ENCODE results near the gene ITGB3BP. TPM values are rescaled to one million over a fixed set of nuclear protein-coding genes. Genes with fewer than 3 reads are reported as not detected.

The ITGB3BP gene
- total RNA-seq, 1 experiment from 2014 or later, result 55.1 TPM

- no peak for DNase-seq (ENCODE audit: low spot score)
Measured at GRCh38 chr1:63418101-63418500, 104.9 kb downstream of the ITGB3BP start.

GRCh38 chr1:63414691-63415365 is 108.2 kb downstream of the ITGB3BP start:
- no peak for DNase-seq (ENCODE audit: low spot score)

- DNase-seq (ENCODE audit: low spot score), result no peak
Measured at GRCh38 chr1:63413394-63413793, 109.6 kb downstream of the ITGB3BP start.

DNA sequence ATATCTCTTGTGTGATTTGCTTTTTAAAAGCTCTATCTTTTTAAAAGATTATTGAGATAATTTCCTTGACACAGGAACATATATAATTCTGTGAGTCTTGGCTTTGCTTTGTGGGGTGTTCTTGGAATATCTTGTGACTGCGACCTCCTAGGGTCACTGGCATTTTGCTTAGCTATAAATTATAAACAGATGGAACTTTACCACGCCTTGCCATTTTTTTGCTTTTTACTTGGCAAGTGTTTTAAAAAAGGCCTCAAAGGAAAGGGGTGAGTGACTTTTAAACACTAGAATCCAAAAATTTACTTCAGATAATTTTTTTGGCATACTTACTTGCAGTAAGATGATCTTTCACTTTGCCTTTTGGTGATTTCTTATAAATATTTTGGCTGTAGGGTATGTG is 112.0 kb downstream of the ITGB3BP start:
- no peak for DNase-seq (ENCODE audit: low spot score)

DNA sequence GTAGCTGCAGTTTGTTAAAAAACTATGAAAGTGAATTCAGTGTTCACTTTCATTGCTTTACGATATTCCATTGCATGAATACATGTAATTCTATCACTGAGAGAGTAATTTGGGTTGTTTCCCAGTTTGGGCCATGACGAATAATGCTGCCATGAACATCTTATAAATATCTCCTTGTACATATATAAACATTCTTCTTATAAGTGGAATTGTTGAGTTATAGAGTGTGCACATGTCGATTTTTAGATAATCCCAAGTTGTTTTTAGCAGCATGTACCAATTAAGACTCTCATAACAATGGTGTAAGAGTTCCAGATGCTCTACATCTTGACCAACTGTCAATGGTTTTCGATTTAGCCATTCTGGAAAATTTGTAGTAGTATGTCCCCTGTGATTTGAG is 114.7 kb downstream of the ITGB3BP start:
- no peak for DNase-seq (ENCODE audit: low spot score)

- DNase-seq (ENCODE audit: low spot score), result no peak
Measured at GRCh38 chr1:63407002-63407401, 116.0 kb downstream of the ITGB3BP start.

- no peak for DNase-seq (ENCODE audit: low spot score)
Measured at GRCh38 chr1:63405987-63406386, 117.0 kb downstream of the ITGB3BP start.

DNA sequence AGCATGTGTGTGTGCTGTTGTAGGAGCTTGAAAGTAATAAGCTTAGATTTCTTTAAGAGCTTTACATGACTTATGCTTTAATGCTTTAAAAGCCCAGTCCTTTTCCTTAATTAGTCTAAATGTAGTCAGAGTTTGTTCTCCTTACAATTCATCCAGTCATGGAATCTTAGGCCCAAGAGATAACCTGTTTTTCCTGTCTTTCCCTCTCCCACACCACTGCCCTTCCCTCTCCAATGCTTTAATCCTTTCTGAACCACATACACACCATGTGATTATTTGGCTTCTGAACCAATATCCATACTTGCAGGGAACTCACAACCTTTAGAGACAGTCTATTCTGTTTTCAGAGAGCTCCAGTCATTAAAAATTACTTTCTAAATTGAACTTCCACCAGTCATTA is 118.0 kb downstream of the ITGB3BP start:
- DNase-seq (ENCODE audit: low spot score), result no peak

DNA sequence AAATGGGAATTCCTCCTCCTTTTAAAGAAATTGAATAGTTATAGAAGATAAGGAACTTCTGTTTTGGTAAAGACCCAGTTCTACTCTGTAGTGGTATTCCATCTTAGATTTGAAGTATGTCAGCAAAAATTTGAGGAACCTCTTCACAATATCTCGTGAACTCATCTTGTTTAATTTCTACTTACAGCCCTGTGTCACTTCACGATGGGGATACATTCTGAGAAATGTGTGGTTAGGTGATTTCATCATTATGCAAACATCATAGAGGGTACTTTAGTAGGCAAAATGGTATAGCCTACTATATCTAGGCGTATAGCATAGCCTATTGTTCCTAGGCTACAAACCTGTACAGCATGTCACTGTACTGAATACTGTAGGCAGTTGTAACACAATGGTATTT is 119.6 kb downstream of the ITGB3BP start:
- DNase-seq (ENCODE audit: low spot score), result no peak

- DNase-seq (ENCODE audit: low spot score), result no peak
Measured at GRCh38 chr1:63401945-63402344, 121.1 kb downstream of the ITGB3BP start.

Other genes with a start within 250 kb of the ITGB3BP start
- gene FOXD3, start 200.7 kb downstream of the ITGB3BP start, total RNA-seq (2014; rRNA removed; shearing (Covaris generic)), result 0.17 TPM in 1 of 2 replicates, not detected in the other
- gene ALG6, start 155.6 kb downstream of the ITGB3BP start, total RNA-seq (2014; rRNA removed; shearing (Covaris generic)), result 19.5 and 20.0 TPM in 2 replicates
- 10.0 and 10.1 TPM in 2 replicates for gene EFCAB7, start 300 bp upstream of the ITGB3BP start, total RNA-seq (2014; rRNA removed; shearing (Covaris generic))
- gene PGM1, start 70.2 kb upstream of the ITGB3BP start, total RNA-seq (2014; rRNA removed; shearing (Covaris generic)), result 46.5 and 50.5 TPM in 2 replicates

All from A172 (cell line).